Measurements from ENCODE around the gene NRG4.
"Not testable (repeated sequence)": the region's sequence is repeated elsewhere in the genome, so short reads cannot be mapped to it uniquely, and the experiment has no call there.

NRG4 gene

GRCh38 chr15:76011627-76012551, at the start of gene NRG4:
TSS of gene NRG4 (minus strand) at chr15:76012424. CDS start at chr15:76011230, 1,194 bp downstream.
- DNase-seq = no peak

DNA sequence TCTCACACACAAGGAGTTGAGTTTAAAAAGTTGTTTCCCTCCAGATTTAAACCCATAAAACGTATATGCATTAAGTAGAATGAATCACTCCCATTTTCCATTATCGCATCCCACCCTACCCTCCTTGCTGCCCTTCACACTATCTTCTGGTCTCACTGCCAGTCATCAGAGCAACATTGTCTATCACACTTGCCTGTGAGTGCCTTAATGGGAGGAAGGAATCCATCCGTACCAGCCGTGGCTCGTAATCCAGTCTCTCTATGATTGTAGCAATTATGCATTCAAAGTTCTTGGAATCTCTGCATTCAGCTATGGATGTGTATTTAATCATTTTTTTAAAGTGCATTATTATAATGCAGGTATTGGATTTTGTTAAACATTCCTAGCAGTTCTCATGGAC, 49.5 kb upstream of the NRG4 start:
- DNase-seq = no peak

DNA sequence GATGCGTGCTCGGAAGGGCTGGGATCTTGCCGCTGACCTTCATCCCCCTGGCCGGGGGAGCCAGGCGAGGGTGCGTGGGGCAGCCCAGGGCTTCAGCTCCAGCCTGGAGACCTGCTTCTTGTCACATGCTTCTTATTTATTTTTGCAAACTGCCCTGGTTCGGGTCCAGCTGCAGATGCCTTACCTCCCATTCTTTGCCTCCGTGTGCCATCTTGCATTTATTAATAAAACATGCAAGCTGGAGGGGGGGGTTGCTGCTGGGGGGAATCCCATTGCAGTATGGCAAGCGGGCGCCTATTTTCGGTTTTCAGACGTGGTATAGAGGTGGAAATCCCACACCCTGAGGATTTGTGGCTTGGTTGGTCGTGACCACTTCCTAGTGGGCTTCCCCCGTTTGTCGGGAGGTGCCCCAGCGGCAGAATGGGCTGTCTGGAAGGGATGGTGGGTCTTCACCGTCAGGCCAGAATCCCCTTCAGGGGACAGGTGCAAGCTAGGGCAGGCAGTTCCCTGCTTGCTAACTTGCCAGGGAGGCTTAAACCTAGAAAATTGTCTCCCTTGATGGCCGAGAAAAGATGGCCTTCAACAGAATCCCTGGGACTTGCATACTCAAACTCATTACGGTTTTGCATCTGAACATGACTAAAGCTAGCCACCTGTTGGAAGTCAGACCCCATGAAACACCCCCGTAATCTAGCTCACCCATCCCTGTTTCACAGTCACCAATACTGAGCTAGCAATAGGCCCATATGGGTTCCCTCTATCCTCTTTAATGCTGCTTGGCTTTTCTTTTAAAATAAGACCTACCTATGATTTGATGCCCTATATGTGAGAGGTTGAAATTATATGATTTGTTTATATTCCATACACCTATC, 48.1 kb upstream of the NRG4 start:
- DNase-seq = no peak

DNA sequence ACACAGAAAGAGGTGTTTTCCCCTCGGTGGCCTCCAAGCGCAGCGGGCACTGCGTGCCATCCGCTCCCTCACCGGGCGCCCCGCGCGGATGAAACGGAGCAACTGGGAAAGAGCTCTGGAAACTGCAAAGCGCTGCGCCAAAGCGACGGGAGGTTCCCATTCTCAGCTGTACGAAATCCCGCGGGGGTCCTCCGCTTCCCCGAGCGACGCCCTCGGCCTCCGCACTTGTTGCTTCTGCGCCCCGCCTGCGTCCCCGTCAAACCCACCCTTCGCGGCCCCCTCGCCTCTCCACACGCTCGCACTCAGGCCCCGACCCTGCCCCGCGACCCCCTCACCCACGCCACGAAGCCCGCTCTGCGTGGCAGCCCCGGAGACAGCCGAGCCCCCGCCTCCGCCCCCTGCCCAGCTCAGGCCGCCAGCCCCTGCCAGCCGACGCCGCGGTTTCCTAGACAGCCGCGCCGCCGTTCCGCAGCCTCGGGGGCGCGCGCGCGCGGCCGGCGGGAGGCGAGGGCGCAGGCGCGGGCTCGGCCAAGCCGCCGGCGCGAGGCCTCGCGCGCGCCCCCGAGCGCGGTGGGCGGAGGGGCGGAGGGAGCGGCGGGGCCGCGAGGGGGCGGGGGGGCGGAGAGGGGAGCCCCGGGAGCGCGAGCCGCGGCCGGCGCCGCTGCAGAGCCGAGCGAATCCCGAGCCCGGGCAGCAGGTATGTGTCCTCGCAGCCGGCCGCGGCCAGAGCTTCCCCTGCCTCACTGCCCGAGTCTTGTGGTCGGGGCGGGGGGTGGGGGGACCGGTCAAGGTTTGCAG, 47.3 kb upstream of the NRG4 start, which contains the start of gene TMEM266:
TMEM266 (plus strand) TSS at position 666 of the 798 bp plus-strand sequence. CDS start 74,279 bp downstream, outside the sequence.
- no peak for DNase-seq

- no peak for DNase-seq
Observed at GRCh38 chr15:76058714-76059319, 46.6 kb upstream of the NRG4 start.

DNA sequence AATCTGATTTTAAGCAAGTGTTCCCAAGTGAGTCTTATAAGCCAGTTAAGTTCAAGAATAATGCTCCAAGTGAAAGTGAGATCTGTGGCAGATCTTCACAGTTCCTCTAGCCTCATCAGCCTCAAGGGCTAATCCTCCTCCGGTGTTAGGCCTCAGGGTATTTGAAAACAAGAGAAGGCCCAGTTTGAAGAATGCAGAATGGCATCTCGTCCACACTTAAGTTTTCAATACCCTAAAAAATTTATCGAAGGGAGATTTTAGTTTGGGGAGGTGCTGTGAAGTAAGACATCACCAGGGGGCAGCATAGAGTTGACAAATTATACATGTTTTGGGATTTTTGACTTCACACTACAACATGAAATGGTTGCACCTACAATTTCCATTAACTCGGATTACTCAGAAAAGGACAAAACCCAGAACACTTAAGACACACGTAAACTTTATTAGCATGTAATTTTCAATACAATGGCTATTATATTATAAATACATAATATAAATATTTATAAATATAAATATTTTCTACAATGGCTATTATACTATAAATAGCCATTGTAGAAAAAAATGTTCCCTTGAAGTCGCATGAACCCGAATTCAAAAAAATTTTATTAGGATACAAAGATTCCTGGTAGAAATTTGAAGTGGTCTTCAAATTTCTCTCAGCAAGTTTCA, 45.2 kb upstream of the NRG4 start:
- no peak for DNase-seq

- no peak for DNase-seq
Observed at GRCh38 chr15:76056931-76057330, 44.7 kb upstream of the NRG4 start.

GRCh38 chr15:76054201-76054600, 42.0 kb upstream of the NRG4 start:
- not testable (repeated sequence) for DNase-seq

DNA sequence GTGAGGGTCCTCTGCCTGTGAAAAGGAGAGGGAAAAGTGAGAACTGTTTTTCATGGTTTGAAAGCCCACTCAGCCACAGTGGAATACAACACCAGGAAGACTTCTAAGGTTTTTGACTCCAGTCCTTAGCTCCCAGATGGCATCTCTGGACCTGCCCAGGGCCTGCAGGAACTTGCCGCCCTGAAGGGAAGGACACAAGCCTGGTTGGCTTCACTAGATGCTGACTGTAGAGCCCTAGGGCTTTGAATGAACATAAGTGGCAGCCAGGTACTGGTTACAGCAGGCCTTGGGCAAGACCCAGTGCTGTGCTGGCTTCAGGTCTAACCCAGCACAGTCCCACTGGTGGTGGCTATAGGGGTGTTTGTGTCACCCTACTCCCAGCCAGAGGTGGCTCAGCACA, 26.3 kb upstream of the NRG4 start:
- DNase-seq = no peak

GRCh38 chr15:76035593-76035992, 23.4 kb upstream of the NRG4 start:
- DNase-seq = no peak

DNA sequence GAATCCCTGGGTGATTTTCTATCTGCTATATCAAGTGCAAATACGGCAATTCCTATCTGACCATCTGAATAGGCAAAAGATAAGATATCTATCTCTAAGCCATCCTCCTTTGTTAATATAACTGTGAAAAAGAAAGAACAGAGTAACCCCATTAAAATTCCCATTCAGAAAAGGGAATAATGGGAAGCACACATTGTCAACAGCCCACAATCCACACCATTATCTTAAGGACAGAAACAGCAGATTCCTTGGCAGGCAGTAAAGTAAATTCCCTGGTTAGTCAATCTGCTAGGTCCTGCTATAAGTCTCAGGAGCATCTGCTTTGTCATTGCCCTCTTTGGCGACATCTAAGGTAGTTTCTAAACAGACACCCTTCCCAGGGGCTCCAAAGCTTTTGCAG, 21.9 kb upstream of the NRG4 start:
- DNase-seq = no peak

DNA sequence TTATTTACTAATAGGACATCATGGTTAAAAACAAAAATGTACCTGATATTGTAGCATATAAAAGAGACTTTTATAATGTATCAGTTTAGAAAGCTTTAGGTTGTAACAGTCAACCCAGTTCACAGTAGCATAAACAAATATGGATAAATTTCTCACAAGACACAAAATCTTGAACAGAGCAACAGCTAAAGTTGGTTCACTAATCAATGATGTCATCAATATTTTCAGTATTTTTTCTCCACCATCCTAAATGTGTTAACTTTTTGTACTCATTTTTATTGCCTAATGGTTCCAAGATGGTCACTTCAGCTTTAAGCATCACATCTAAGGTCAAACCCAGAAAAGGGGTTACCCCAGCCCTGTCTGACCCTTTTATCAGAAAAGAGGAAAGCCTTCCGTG, 21.2 kb upstream of the NRG4 start:
- no peak for DNase-seq

- no peak for DNase-seq
Observed at GRCh38 chr15:76032046-76032445, 19.8 kb upstream of the NRG4 start.

DNA sequence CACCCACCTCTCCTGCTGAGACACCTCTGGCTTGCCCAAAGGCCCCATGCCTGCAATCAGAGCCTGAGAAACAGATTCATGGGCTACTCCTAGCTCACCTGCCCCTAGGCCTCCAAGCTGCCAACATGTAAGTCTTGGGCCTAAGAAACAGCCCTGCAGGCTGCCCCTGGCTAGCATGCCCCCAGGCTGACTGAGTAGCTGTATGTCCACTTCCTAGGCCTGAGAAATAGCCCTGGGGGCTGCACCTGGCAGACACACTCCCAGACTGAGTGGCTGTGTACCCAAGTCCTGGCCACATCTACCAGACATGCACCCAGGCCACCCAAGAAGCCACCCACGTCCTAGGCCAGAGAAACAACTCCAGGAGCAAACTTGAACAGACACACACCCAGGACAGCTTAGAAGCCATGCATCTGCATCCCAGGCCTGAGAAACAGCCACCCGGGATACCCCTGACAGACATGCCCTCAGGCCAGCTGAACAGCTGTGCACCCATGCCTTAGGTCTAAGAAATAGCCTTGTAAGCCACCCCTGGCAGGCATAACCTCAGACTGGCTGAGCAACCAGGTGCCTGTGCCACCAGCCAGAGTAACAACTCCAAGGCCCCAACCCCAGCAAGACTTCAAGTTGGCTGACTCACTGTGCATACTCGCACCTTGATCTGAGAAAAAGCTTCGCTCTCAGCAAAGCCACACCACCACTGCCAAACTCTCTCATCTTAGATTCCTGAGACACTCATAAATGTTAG, 12.0 kb upstream of the NRG4 start:
- no peak for DNase-seq

GRCh38 chr15:76013470-76013869, 1.2 kb upstream of the NRG4 start:
- DNase-seq = not testable (repeated sequence)

DNA sequence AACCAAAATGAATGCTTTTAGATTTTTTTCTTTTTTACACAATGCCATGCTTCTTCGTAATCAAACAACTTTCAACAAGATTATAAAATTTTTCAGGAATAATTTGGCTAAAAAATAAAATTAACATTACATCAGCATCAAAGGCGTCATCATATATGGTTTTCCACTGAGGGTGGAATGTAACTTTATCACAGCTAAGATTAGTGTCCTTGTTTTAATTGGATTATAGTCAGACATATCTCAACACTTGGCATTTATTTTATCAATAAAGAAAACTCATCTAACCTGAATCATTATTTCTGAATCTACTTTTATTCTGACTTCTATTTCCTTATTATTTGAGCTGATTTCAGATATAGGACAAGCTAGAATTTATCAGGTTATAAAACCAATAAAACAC, 1.6 kb downstream of the NRG4 start:
- no peak for DNase-seq

DNA sequence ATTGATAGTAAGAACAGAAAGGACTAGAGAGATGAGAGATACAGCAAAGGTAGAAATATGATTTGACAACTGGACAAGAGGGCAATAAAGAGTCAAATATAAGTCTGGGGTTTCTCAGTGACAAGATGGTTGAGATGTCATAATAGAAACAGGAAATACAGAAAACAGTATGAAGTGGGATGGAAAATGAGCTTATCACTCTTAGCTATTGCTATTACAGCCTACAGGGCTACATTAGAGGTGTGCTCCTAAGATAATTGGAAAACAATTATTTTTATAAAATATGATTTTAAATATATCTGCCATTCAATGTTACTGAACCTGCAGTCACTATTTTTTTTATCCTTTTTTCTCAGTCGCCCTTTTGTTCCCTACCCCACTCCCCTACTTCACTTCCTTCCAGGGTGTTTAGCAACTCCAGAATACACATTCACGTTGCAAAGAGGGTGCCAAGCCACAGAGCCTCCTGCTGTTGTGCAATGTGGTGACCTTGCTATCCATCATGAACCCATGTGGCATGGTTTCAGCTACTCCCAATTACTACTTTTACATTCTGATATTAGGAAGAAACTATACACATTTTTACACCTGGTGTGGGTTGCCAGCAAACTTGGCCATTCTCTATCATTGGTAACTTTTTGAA, 6.0 kb downstream of the NRG4 start:
- DNase-seq = no peak

DNA sequence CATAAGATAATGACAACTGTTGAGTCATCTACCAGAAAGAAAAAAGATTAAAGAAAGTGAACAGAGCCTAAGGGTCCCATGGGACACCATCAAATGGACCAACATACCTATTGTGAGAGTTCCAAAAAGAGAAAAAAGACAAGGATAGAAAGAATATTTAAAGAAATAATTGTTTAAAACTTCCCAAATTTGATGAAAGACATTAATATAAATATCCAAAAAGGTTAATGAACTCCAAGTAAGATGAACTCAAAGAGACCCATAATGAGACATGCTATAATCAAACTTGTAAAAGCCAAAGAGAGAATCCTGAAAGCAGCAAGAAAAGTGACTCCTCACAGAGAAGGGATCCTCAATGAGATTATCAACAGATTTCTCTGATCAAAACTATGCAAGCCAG, 8.9 kb downstream of the NRG4 start:
- DNase-seq = no peak

DNA sequence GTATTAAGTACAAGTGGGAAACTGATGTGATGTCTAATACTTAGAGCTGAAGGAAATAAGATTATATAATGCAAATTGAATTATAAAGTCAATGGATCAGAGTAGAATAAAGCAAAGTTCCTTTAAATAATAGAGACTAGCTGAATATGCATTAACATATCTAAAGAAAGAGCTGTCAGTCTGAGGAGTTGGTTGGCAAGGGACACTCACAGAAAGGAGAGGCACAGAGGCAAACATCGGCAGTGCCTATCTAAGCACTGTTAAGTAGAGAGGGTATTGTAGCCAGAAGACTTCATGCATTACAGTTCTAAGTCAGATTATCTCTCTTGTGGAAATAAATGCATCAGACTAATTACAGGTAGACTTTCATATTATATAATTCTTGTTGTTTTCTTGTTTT, 16.6 kb downstream of the NRG4 start:
- DNase-seq = no peak

GRCh38 chr15:75994220-75994619, 18.0 kb downstream of the NRG4 start:
- DNase-seq = no peak

DNA sequence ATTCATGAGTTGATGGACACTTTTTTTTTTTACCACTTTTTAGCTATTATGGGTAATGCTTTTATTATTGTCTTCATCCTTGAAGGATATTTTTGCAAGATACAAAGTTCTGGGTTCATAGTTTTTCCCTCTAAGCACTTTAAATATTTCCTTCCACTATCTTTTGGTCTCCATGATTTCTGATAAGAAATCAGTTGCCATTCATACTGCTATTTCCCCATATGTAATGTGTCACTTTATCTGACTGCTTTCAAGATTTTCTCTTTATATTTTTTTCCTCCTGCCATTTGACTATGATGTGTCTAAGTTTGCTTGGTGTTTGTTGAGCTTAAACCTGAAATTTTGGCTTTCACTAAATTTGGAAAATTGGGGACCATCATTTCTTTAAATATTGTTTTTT, 19.3 kb downstream of the NRG4 start:
- no peak for DNase-seq
